Activated CD4-positive, alpha-beta T cell treated with anti-CD3 and anti-CD28 coated beads, Interleukin-2, amount 50 U/mL, for 24 hours (primary cell): ENCODE data around the gene SMIM1.

Experiments used
- DNase-seq, 2 donors: peaks; one replicate each; pipeline ENCODE4 v3.0.0-alpha.2; 2020; ENCODE audit warnings: low read depth in 1 of 2, low spot score in 1 of 2

SMIM1 gene, protein sequence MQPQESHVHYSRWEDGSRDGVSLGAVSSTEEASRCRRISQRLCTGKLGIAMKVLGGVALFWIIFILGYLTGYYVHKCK

DNA sequence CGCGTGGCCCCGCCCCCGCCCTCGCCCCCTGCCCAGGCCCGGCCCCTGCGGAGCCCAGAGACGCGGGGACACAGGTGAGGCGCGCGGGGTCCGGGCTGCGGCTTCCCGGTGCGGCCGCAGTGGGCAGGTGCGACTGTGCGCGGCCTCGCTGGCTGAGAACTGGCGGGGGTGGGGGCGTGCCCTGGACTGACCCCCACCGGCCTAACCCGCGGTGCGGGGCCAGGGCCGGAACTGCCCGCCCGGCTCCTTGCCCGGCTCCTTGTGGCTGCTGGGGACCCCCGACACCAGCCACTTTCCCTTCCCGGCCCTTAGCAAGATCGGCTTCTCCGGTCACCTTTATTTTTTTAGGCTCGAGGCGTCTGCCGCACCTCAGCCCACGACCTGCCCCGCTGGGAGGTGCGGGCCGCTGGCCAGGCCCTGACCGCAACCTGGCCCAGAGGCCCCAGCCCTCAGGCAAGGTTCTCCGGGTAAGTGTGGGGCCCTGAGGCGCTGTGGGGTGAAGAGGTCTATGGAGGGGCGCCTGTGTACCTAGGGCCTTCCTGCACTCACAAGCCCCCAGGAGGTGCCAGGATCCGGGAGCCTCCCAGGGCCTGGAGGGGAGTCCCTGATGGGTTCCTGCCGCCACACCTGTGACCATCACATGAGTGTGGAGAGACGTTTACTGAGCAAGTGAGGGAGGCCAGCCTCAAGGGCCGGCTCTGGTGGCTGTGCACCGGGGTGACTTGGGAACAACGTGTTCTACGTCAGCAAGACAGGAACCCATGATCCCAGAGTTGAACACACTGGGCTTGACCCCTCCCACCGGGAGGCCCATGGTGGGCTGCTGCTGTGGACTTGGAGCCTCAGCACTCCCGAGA, at the start of gene SMIM1:
TSS of gene SMIM1 (plus strand) at position 35 of the 857 bp plus-strand sequence. CDS start 2,625 bp downstream, outside the sequence.
- DNase-seq = no peak

DNA sequence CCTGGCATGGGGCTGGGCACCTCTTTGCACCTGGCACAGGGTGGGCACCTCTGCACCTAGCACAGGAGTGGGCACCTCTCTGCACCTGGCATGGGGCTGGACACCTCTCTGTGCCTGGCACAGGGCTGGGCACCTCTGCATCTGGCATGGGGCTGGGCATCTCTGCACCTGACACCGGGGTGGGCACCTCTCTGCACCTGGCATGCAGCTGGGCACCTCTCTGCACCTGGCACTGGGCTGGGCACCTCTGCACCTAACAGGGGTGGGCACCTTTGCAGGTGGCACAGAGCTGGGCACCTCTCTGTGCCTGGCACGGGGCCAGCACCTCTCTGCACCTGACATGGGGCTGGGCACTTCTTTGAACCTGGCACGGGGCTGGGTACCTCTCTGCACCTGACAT, 49.7 kb upstream of the SMIM1 start:
- no peak for DNase-seq

DNA sequence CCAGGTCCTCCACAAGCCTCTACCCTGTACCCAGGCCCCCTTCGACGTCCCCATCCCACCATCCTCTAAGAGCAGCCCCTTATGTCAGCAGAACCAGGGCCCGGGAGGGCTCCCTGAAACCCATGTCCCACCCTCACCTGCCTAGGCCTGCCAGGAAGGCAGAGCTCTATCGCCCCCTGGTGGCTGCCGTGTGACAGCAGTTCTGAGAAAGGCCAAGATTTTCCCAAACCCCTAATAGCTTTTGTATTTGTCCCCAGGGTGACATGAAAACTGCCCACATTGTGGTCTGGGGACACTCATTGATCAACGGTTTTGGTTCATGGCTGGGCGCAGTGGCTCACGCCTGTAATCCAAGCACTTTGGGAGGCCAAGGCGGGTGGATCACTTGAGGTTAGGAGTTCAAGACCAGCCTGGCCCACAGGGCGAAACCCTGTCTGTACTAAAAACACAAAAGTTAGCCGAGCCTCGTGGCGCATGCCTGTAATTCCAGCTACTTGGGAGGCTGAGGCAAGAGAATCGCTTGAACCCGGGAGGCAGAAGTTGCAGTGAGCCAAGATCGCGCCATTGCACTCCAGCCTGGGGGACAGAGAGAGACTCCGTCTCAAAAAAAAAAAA, 48.0 kb upstream of the SMIM1 start:
- peak; percentile 57 to 67 for DNase-seq

DNA sequence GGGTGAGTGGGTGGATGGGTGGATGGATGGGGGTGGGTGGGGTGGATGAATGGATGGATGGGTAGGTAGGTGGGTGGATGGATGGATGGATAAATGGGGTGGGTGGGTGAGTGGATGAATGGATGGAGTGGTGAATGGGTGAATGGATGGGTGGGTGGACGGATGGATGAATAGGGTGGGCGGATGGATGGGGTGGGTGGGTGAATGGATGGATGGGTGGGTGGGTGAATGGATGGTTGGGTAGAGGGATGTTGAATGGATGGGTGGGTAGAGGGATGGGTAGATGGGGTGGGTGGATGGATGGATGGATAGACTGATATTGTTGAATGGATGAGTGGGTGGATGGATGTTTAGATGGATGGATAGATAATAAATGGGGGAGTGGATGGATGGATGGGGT, 47.2 kb upstream of the SMIM1 start:
- DNase-seq = no peak

DNA sequence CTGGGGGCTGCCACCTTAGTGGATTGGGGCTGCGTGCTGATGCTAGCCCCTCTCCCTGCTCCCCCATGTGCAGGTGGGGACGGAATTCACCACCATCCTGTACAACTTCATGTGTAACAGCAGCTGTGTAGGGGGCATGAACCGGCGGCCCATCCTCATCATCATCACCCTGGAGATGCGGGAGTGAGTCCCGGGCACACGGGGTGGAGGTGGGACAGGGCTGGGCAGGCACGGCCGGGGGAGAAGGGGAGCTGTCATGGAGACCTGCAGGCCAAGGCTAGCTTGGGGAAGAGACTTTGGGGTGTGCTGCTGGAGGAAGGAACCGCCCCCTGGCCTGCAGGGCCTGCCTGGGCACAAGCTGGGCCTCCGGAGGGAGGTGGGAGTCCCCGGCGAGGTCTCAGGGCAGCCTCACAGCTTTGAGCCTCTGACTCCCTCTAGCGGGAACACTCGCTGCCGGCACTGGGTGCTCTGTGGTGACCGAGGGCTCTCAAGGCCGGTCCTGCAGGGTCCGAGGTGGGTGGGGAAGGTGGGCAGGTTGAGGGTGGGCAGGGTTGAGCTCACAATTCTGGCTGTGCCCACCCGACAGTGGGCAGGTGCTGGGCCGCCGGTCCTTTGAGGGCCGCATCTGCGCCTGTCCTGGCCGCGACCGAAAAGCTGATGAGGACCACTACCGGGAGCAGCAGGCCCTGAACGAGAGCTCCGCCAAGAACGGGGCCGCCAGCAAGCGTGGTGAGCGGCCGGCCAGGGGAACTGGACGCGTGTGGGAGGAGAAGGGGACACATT, 45.3 kb upstream of the SMIM1 start:
- DNase-seq = no peak

DNA sequence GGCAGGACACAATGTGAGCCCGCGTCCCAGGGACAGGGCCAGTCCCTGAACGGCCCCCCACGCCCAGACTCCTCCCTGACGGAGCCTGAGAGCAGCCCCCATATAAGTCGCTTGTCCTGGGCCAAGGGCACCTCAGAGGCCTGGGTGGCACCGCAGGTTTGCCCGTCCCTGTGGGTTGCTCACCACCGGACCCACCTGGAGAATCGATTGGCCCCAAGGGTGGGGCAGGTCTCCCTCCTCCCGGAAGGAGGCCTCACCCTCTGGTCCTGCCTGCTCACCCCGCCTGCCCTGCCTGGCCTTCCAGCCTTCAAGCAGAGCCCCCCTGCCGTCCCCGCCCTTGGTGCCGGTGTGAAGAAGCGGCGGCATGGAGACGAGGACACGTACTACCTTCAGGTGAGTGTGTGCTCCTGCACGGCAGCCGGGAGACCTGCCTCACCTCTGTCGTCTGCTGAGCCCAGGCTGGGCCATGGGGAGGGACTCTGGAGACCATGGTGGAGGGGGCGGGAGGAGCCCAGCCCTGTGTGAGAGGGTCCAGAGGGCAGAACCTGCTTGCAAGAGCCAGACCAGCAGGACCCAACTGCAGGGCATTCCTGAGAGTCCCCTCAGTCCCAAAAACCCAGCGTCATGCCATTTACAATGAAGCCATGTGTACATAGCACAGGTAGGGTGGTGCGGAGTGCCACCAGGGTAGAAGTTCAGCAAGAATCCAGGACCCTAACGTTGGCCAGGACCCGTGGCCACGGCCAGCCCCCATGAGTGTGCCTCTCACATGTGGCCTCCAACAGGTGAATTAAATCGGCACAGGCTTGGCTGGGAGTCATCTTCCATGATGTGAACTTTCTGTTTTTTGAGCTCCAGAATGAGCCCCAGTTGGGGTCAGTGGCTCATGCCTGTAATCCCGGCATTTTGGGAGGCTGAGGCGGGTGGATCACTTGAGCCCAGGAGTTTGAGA, 44.4 kb upstream of the SMIM1 start:
- no peak for DNase-seq

DNA sequence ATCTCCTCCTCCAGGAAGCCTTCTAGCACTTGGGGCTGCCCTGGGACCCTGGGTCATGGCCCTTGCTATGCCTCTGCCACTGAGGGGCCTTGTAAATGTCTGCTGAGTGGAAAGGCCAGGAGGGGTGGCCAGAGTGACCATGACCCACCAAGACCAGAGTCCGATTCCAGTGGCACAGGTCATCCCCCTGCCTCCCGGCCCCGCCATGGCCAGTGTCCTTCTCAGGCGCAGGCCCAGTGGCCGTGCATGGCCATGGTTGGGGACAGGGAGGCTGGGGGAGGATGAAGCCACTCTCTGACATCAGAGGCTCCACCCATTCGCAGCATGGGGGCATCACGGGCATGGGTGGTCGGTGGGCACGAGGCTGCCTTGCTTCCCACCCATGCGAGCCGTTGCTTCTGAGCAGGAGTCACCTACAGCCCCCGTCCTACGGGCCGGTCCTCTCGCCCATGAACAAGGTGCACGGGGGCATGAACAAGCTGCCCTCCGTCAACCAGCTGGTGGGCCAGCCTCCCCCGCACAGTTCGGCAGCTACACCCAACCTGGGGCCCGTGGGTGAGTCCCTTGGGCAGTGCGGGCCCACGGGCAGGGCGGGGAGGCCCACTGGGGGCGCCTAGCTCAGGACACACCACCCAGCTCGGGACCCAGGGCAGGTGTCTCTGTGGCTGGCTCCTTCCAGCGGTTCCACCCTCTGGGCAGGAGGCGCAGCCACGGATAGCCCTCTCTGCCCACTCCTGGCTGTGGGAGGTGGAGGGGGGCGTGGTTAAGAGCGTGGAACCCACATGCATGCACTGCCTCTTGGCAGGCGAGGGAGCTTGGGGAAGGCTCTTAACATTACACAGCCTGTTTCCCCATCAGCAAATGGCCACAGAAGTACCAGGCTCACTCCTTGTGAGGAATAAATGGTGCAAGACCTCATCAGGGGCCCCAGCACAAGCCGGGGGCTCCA, 42.7 kb upstream of the SMIM1 start:
- no peak for DNase-seq

DNA sequence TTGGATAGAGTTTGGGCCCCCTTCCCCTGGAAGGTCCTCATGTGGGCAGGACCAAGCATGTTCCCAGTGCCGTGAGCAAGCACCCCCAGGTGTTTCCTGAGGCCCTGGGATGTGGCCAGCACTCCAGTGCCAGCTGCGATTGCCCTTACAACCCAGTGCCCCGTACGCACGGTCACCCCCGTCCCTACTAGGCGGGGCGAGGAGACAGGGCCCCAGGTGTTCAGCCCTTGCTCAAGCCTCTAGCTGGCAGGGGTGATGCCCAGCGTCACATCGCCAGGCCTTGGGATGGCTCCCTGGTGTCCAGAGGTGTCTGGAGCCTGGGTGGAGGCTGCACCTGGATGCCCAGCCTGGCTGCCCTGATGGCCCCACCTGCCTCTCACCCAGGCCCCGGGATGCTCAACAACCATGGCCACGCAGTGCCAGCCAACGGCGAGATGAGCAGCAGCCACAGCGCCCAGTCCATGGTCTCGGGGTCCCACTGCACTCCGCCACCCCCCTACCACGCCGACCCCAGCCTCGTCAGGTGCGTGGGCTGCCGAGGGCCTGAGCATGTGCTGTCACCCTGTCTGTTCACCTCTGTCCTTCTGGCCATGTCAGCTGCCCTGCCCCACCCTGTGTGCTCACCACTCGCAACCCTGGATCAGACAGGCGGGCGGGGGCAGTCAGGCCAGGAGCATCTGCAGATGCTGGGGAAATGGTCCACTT, 41.9 kb upstream of the SMIM1 start:
- DNase-seq = no peak

DNA sequence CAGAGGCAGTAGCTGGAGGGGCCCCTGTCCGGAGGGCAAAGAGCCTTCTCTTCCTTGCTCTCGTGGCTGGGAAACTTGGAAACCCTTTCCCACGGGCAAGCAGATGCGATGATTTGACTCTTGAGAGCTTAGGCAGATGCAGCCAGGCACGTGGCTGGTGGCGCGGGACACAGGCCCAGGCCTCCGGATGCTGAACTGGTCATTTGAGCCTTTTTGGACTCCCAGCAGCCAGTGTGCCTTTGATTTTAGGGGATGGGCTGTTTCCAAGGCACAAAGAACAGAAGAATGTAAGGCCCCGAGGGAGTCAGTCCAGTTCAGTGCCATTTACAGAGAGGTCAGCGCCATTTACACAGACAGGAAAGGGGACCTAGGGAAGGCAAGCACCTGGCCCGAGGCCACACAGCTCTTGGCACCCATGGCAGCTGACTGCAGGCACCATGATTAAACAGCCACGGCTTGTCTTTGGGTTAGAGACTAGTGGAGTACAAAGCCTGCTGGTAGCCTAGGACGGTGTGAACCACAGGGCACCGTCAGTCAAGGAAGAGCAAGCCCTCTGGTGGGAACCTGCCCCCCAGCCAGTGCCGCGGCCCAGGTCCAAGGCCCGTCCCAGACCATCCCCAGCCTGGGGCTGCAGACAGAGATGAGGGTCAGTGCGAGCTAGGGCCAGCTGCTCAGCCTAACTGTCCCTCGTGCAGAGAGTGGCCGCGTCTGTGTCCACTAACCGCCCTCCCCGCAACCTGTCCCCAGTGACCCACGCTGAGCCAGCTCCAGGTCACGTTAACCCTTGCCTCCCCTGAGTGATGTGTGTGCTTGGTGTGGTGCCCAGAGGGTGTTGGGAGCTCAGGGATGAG, 40.7 kb upstream of the SMIM1 start:
- DNase-seq = no peak

DNA sequence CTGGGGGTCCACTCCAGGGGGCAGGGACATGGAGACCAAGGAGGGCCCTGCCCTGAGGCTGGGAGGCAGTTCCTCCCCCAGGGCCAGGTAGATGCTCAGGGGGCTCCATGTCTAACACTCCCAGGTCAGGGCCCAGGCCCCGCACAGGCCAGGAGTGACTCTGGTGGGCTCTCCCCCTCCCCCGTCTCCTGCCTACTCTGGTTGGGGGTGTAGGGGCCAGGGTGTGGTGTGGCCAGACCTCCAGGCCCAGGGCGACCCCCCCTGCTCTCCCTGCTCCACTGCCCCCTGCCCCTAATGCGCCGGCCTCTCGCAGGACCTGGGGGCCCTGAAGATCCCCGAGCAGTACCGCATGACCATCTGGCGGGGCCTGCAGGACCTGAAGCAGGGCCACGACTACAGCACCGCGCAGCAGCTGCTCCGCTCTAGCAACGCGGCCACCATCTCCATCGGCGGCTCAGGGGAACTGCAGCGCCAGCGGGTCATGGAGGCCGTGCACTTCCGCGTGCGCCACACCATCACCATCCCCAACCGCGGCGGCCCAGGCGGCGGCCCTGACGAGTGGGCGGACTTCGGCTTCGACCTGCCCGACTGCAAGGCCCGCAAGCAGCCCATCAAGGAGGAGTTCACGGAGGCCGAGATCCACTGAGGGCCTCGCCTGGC, 40.0 kb upstream of the SMIM1 start:
- DNase-seq = no peak

DNA sequence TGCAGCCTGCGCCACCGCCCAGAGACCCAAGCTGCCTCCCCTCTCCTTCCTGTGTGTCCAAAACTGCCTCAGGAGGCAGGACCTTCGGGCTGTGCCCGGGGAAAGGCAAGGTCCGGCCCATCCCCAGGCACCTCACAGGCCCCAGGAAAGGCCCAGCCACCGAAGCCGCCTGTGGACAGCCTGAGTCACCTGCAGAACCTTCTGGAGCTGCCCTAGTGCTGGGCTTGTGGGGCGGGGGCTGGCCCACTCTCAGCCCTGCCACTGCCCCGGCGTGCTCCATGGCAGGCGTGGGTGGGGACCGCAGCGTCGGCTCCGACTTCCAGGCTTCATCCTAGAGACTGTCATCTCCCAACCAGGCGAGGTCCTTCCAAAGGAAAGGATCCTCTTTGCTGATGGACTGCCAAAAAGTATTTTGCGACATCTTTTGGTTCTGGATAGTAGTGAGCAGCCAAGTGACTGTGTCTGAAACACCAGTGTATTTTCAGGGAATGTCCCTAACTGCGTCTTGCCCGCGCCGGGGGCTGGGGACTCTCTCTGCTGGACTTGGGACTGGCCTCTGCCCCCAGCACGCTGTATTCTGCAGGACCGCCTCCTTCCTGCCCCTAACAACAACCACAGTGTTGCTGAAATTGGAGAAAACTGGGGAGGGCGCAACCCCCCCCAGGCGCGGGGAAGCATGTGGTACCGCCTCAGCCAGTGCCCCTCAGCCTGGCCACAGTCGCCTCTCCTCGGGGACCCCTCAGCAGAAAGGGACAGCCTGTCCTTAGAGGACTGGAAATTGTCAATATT, 39.3 kb upstream of the SMIM1 start:
- no peak for DNase-seq

DNA sequence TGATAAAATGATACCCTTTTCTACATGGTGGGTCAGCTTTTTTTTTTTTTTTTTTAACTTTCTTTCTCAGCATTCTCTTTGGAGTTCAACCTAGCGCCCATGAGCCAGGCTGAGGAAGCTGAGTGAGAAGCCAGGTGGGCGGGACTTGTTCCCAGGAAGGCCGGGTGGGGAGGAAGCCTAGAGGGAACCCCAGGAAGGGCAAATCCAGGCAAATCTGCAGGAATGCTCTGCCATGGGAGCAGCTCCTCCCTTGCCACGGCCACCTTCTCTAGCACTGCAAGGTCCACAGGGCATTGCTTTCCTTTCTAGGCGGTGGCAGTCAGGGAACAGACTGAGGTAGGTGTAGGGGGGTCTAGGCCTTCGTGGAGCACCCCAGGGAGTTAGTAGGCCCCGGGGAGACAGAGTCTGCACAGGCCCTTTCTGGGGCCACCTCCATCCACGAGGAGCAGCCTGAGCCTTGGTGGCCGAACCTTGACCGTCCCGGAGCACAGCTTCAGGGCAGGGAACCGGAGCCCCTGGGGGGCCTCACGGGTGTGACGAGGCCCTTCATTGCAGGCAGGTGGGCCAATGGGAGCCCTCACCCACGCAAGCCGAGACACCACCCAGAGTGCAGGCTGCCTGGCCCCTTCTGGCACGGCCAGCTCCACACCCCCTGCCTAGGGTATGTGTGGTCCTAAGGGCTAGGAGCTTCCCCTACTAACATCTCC, 38.5 kb upstream of the SMIM1 start:
- no peak for DNase-seq

DNA sequence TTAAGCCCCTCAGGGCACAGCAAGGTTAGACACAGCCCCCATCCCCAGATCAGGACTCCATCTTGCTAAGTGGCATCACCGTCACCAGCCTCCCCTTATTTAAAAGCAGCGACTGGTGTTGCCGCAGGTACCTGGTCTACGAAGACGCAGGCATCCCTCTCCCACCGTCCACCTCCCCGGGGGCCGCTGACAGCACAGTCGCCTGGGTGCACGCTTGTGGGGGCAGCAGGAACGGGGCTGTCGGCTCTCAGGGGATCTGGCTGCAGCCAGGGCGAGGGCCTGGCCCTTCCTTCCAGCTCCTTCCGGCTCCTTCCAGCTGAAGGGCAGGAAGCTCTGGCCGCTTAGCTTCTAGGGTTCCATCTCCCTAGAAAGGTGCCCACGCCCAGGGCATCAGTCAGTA, 37.9 kb upstream of the SMIM1 start:
- DNase-seq = no peak

DNA sequence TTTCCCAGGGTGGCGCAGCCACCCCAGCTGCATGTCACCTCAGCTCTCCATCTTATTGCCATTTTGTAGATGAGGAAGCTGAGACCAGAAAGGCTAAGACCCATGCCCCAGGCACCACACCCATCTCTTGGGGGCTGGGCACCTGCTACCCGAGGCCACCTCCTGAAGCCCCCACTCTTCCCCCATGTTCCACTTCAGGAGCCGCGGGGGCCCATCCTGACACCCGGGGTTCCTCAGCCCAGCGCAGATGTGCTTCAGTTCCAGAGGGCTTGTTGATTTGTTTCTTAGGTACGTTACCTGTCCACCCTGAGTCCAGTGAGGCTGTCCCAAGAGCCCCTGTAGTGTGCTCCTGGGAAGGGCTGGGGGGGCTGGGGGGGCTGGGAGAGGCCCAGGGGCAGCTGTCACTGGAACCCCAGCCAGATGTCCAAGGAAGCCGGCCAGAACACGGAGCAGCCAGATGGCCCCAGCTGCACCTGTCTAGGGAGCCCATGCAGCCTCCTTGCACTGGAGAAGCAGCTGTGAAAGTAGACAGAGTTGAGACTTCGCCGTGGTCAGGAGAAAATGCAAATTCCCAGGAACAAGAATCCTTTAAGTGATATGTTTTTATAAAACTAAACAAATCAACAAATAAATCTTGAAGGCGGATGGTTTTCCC, 37.4 kb upstream of the SMIM1 start:
- no peak for DNase-seq

DNA sequence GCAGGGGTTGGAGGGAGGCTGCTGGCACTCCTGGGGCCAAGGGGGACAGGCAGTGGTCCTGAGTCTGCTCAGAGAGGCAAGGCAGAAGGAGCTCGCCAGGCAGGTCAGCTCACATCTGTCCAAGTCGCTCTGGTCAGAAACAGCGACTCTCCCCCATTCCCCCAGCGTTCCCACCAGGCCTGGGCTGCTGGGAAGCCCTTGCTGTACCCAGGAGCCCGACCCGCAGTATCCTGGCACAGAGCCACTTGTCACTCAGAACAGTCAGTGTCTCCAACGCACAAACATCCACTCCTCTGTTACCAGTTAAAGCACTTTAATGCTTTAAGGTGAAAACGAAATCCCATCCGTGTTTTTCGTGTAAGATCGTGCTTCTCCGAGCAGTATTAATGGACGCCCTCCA, 36.9 kb upstream of the SMIM1 start:
- no peak for DNase-seq
